Measurements from ENCODE around the gene PADI6. TPM values are rescaled to one million over a fixed set of nuclear protein-coding genes. Genes with fewer than 3 reads are reported as not detected.

PADI6 gene
- total RNA-seq, 3 donors from 2014 or later: not detected

- no peak for TF ChIP-seq CTCF (IDR thresholded peaks at IDR 0.05)
- ATAC-seq (no peak), DNase-seq (no peak)
- intact Hi-C loops (cut with DNase I, micrococcal nuclease): no loop called here
- H3K9me3 ChIP-seq: no peaks in the 10 kb centered on the region
- H3K4me3 ChIP-seq: no peak overlapping the region
- no peaks in the 10 kb centered on the region for H3K36me3 ChIP-seq (ENCODE audit: low read depth)
- H3K4me1 ChIP-seq (ENCODE audit: low read depth): no peaks in the 10 kb centered on the region
Measured at GRCh38 chr1:17351598-17352324, 20.2 kb upstream of the PADI6 start.

DNA sequence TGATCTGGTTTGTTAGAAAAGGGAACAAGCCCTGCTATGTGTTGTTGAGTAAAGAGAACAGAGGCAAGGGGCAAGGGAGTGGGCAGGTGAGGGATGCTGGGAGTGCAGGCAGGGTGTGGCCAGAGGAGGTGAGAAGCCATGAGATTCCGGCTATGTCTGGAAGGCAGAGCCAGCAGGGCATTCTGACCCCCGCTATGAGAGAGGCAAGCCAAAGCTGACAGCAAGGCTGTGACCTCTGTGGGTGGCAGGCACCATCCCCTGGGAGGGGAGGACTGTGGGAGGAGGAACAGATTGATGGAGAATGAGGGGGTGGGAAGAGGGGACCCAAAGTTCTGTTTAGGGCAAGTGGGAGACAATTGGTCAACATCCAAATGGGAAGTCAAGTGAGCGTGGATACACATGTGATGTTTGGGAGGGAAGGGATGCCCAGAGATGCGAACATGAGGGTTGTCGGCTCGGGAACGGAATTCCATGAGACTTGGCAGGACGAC lies 19.5 kb upstream of the PADI6 start:
- TF ChIP-seq CTCF (IDR thresholded peaks at IDR 0.05): no peak
- H3K4me1 ChIP-seq (ENCODE audit: low read depth): no peaks in the 10 kb centered on the region
- DNase-seq (no peak), ATAC-seq (no peak)
- H3K9me3 ChIP-seq: no peaks in the 10 kb centered on the region
- intact Hi-C loops (cut with DNase I, micrococcal nuclease): no loop called here
- no peaks in the 10 kb centered on the region for H3K36me3 ChIP-seq (ENCODE audit: low read depth)
- no peak overlapping the region for H3K4me3 ChIP-seq

- H3K4me3 ChIP-seq: no peak overlapping the region
- intact Hi-C loops (cut with DNase I, micrococcal nuclease): no loop called here
- DNase-seq (no peak), ATAC-seq (no peak)
- no peaks in the 10 kb centered on the region for H3K36me3 ChIP-seq (ENCODE audit: low read depth)
- no peaks in the 10 kb centered on the region for H3K4me1 ChIP-seq (ENCODE audit: low read depth)
- TF ChIP-seq CTCF (IDR thresholded peaks at IDR 0.05): no peak
- H3K9me3 ChIP-seq: no peaks in the 10 kb centered on the region
Measured at GRCh38 chr1:17355898-17356297, 16.1 kb upstream of the PADI6 start.

GRCh38 chr1:17356387-17357026 lies 15.5 kb upstream of the PADI6 start:
- Histone ChIP-seq H3K9me3 (no peaks in the 10 kb centered on the region), H3K36me3 (ENCODE audit: low read depth) (no peaks in the 10 kb centered on the region), H3K4me1 (ENCODE audit: low read depth) (no peaks in the 10 kb centered on the region), H3K4me3 (no peak overlapping the region)
- intact Hi-C loops (cut with DNase I, micrococcal nuclease): no loop called here
- no peak for ATAC-seq
- DNase-seq: no peak
- no peak for TF ChIP-seq CTCF (IDR thresholded peaks at IDR 0.05)

DNA sequence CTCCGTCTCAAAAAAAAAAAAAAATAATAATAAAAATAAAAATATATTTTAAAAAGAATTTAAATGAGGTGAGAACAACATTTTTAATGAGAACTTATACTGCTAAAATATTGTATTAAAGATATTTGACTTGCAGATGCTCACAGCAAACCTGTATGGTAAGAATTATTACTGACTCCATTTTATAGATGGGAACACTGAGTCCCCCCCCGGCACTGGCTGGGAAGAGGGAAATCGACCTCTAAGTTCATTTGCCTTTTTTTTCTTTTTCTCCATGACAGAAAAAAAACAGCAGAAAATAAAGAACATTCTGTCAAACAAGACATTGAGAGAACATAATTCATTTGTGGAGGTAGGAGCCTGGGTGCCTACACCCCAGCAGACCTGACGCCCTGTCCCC lies 13.4 kb upstream of the PADI6 start:
- intact Hi-C loops (cut with DNase I, micrococcal nuclease): no loop called here
- Histone ChIP-seq H3K36me3 (ENCODE audit: low read depth) (no peaks in the 10 kb centered on the region), H3K4me3 (no peak overlapping the region), H3K4me1 (ENCODE audit: low read depth) (no peaks in the 10 kb centered on the region), H3K9me3 (no peaks in the 10 kb centered on the region)
- ATAC-seq: no peak
- no peak for DNase-seq
- no peak for TF ChIP-seq CTCF (IDR thresholded peaks at IDR 0.05)

Data from mucosa of descending colon (tissue), 3 donors.